Mammary microvascular endothelial cell (primary cell): ENCODE measurements around the gene NDUFAF2. TPM values are rescaled to one million over a fixed set of nuclear protein-coding genes. Genes with fewer than 3 reads are reported as not detected.

Experiments used
- total RNA-seq: library from RNA; depleted of rRNA; stranded (reverse); fragments of >200 nt; gene quantifications from 2 replicates; pipeline ENCODE4 v1.2.3, GENCODE V29; 2015

Gene NDUFAF2, protein sequence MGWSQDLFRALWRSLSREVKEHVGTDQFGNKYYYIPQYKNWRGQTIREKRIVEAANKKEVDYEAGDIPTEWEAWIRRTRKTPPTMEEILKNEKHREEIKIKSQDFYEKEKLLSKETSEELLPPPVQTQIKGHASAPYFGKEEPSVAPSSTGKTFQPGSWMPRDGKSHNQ
- total RNA-seq = 31.5 and 44.9 TPM in 2 replicates

DNA sequence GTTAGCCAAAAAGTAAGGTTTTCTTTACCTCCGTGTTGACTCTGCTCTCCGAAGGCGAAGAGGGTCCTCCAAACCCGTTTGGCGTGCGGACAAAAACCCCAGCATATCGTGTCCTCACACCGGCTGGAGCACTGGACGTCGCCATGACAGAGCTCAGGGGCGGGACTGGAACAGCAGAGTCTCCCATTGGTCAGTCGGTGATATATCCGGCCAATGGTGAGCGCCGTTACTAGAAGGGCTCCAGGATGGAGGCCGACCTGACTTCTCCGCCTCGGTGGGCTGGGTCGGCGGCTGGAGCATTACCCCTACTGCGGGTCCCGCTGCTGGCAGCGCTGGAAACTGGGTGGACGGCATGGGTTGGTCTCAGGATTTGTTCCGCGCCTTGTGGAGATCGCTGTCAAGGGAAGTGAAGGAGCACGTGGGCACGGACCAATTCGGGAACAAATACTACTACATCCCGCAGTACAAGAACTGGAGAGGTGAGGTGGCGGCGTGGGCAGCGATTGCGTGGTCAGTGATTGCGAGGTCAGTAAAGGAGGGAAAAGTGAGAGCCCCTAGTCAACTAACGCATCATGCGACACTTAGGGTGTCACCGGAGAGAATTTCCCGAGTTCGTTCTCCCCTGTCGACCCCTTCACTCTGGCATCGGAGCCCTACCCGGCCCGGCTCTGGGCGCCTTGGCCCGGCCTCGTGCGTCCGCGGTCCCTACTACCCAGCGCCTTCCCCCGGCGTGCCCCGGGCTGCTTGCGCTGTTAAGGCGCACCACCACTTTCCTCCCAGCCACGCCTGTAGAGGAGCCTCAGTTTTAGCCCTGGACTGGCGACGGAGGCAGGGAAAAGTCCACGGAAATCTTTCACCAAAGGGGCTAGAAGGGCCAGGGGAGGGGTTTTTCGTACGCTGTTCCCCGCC is at the start of gene NDUFAF2, which contains the start of gene ERCC8:
NDUFAF2 (plus strand) TSS at position 302 of the 909 bp plus-strand sequence; CDS start at position 353, 51 bp downstream.
ERCC8 (minus strand) TSS at position 167 of the 909 bp plus-strand sequence; CDS start at position 105, 62 bp downstream.

DNA sequence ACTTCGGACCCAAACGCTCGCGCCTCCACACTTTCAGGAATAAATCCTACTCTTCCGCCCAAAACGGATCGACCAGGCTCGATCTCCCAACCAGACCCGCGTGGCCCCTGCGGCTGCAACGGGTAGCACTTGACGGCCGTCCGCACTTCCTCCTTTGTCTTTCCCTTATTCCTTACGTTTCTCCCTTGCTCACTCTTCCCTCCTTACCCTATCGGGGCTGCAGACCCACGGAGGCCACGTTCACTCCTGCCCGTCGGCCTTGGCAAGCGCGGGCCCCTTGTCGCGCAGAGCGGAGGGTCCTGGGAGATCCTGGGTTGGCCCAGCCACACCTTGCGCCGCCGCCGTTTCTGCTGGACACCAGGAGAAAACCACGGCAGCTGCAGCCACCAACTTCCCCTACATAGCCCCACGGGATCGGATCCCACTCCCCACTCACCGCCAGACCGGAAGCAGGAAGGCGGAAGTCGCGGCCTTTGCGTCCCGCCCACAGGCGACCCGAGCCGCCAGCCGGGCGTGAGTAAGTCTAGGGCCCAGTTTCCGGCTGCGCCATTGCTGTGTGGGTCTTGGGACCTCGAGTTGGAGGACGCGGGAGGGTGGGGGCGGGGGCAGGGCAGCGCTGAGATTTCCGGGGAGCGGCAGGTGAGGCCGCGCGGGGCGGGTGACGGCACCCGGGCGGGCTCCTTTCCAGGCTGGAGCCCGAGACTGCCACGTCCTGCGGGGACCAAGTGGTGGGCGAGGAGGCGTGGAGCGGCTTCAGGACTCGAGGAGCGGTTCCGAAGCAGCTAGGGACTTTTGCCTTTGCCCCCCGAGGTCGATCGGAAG is 217.2 kb downstream of the NDUFAF2 start, which contains the start of gene SMIM15:
SMIM15 (minus strand) TSS at position 459 of the 822 bp plus-strand sequence. CDS start 2,297 bp downstream, outside the sequence.

Other genes with a start within 250 kb of the NDUFAF2 start
- 17.4 and 19.1 TPM in 2 replicates for gene DEPDC1B, start 245.0 kb upstream of the NDUFAF2 start, total RNA-seq
- gene ELOVL7, start 100.9 kb upstream of the NDUFAF2 start, total RNA-seq = 1.6 and 2.5 TPM in 2 replicates
- gene ERCC8, start 135 bp upstream of the NDUFAF2 start, total RNA-seq = 13.2 and 16.3 TPM in 2 replicates
- 31.2 and 37.6 TPM in 2 replicates for gene SMIM15, start 217.3 kb downstream of the NDUFAF2 start, total RNA-seq